Measurements from ENCODE around the gene RBP3. TPM values are rescaled to one million over a fixed set of nuclear protein-coding genes. Genes with fewer than 3 reads are reported as not detected.

RBP3 gene
- total and polyA plus RNA-seq, 2 donors (not counting 3 experiments of a cell fraction or from before 2014, with no cell fraction given): not detected

DNA sequence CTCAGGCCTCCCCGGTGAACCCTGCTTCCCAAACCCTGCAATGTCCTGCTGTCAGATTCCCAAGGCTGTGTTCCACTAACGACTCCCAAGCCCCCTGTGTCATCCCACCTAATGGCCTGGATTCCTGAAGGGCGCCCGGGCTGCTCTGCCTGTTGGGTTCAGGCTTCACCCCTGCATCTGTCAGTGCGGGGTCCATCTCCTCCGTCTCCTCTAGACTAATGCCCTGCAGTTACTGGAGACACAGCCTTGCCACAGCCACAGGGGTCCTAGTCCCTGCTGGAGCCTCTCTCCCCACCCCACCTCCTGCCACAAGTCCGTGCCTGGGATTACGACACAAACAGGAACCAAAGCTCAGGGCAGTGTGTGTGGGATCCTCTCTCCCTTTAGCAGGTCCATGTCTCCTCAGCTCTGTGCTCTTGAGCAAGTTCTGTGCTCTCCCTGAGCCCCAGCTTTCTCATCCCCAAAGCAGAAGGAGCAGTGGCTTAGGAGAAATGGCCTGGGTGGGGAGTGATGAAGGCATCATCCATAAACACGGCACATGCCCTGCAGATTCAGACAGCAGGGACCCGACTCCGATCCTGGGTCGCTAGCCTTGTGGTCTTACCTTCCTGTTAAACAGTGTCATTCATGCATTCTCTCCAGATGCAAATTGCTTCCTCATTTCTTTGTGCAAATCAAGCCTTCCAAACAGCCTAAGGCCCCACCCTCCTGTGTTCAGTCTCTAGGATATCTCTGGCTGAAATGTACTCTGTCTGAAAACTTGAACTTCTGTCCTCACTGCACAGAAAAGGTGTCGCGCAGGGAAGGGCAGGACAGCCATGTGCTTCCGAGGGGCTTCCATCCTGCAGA is 8.2 kb upstream of the RBP3 start:
- ChIA-PET POLR2A (no interaction called here), CTCF (interaction anchor here (0.6 to 2.2 kb wide), 21 partner anchors 10 to 347 kb away, joined by 3 to 49 read pairs (median 4); partner anchors contain the start of gene GDF2)
- Histone ChIP-seq H3K9me3 (replicated peaks; ENCODE audit: control insufficient read depth, insufficient read depth, low read length) (no peaks in the 10 kb centered on the region), H3K4me3 (replicated peaks in 1 of 3; ENCODE audit: insufficient read depth in 1 of 3, low read depth in 1 of 3, low read length in 3 of 3) (no peak overlapping the region), H3K27ac (ENCODE audit: insufficient read depth, low read depth, low read length) (no peak overlapping the region), H3K36me3 (ENCODE audit: control insufficient read depth in 2 of 2, extremely low read depth in 1 of 2, insufficient read depth in 2 of 2, low read length in 2 of 2) (no peaks in the 10 kb centered on the region), H4K20me1 (replicated peaks; ENCODE audit: control insufficient read depth, extremely low read depth, insufficient read depth, low read length) (no peaks in the 10 kb centered on the region), H3K9ac (replicated peaks; ENCODE audit: extremely low read depth, insufficient read depth, low read length) (no peak overlapping the region), H2AFZ (ENCODE audit: low read depth, low read length) (no peak overlapping the region), H3K79me2 (ENCODE audit: control insufficient read depth, insufficient read depth, low read length) (no peaks in the 10 kb centered on the region), H3K4me1 (ENCODE audit: control insufficient read depth, extremely low read depth, insufficient read depth, low read length) (no peaks in the 10 kb centered on the region), H3K9me1 (replicated peaks; ENCODE audit: control insufficient read depth, extremely low read depth, insufficient read depth, low read length) (no peaks in the 10 kb centered on the region), H3K4me2 (ENCODE audit: insufficient read depth, low read length) (no peak overlapping the region), H3K27me3 (ENCODE audit: control insufficient read depth in 2 of 2, insufficient read depth in 2 of 2, low read length in 2 of 2) (peaks cover 0 to 8% of the 10 kb centered on the region in 2 experiments)
- intact Hi-C loops (cut with micrococcal nuclease): loop anchor here (1.0 kb wide), 2 partner anchors 293 to 316 kb away; no protein-coding TSS in a partner anchor
- DNase-seq (ENCODE audit: low read depth, low spot score): no peak
- dilution Hi-C loops (cut with MboI; ENCODE audit: extremely low pct_ligation_motif_present, low sequenced_read_pairs): no loop called here
- no TSS peak for BruUV-seq (replicated peaks)
- no peak for TF ChIP-seq GATA2 (IDR thresholded peaks at IDR 0.05; ENCODE audit: insufficient read depth, insufficient read length, low read depth, low read length)
- TF ChIP-seq JUN (IDR thresholded peaks at IDR 0.05; ENCODE audit: borderline replicate concordance, insufficient read depth, insufficient read length, low read depth): no peak
- no peak for TF ChIP-seq FOS (IDR thresholded peaks at IDR 0.05; ENCODE audit: borderline replicate concordance, insufficient read depth, low read length)
- no peak for TF ChIP-seq MYC (IDR thresholded peaks at IDR 0.05; ENCODE audit: low read depth, low read length)
- no peak for TF ChIP-seq POLR2AphosphoS5 (IDR thresholded peaks at IDR 0.05; ENCODE audit: insufficient read depth, low read depth, low read length)
- TF ChIP-seq, protein P1, sequence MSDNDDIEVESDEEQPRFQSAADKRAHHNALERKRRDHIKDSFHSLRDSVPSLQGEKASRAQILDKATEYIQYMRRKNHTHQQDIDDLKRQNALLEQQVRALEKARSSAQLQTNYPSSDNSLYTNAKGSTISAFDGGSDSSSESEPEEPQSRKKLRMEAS (IDR thresholded peaks at IDR 0.05; ENCODE audit: insufficient read depth, insufficient read length): no peak
- no peak for FAIRE-seq

Measured in endothelial cell of umbilical vein (primary cell).